CD4-positive, alpha-beta T cell (primary cell): ENCODE data around the gene WDR35. TPM values are rescaled to one million over a fixed set of nuclear protein-coding genes. Genes with fewer than 3 reads are reported as not detected.

Experiments used
- ATAC-seq: fragments of 200-7000 bp; cut with Tn5 transposase; one replicate; pipeline ENCODE4 v1.10.0; 2022; ENCODE audit warnings: mild to moderate bottlenecking; ENCODE audit not compliant: poor library complexity
- CTCF ChIA-PET: fragments of 350-600 bp; sonication (Branson Sonifier 250); formaldehyde crosslinking; loops from one replicate; lab custom pipeline; 2021; ENCODE audit warnings: antibody characterized with exemption, inconsistent platforms; lab: Charles Lee
- POLR2A ChIA-PET: fragments of 350-600 bp; sonication (Branson Sonifier 250); formaldehyde crosslinking; loops from one replicate; lab custom pipeline; 2021; ENCODE audit warnings: antibody characterized with exemption, inconsistent platforms; lab: Charles Lee
- DNase-seq, 14 experiments: peaks; one replicate each; pipeline ENCODE4 v3.0.0-alpha.2; 2013 to 2020; ENCODE audit warnings: mixed read lengths in 2 of 14
- H3K27ac ChIP-seq, 2 donors: one replicate each; pipeline versions ENCODE4 v1.5.1 to v1.7.0; 2013; ENCODE audit warnings: low read length in 2 of 2, low read depth in 1 of 2, mild to moderate bottlenecking in 1 of 2
- H3K27me3 ChIP-seq, 2 experiments: 1 replicate in 1 of 2; 2 replicates in 1 of 2; pipeline versions ENCODE4 v1.6.1 to v1.7.0; 2013; ENCODE audit warnings: low read length in 2 of 2, control low read depth in 1 of 2, mild to moderate bottlenecking in 1 of 2, moderate library complexity in 1 of 2; ENCODE audit not compliant: insufficient read depth in 2 of 2, control insufficient read depth in 1 of 2
- H3K36me3 ChIP-seq: one replicate; pipeline ENCODE4 v1.6.1; 2013; ENCODE audit warnings: low read length, control low read depth; ENCODE audit not compliant: insufficient read depth
- H3K4me1 ChIP-seq: one replicate; pipeline ENCODE4 v1.6.1; 2013; ENCODE audit warnings: low read length, control low read depth; ENCODE audit not compliant: insufficient read depth
- H3K4me3 ChIP-seq: one replicate; pipeline ENCODE4 v1.5.1; 2013; ENCODE audit warnings: mild to moderate bottlenecking, low read length, moderate library complexity
- H3K9me3 ChIP-seq, 2 experiments: 1 replicate in 1 of 2; 2 replicates in 1 of 2; pipeline versions ENCODE4 v1.6.1 to v1.7.0; 2013; ENCODE audit warnings: low read length in 2 of 2, mild to moderate bottlenecking in 2 of 2, control low read depth in 1 of 2, moderate library complexity in 1 of 2; ENCODE audit not compliant: control insufficient read depth in 1 of 2, insufficient read depth in 1 of 2
- H3K27ac Mint-ChIP-seq: one replicate; pipeline ENCODE4 v1.8.0; 2020; ENCODE audit warnings: mixed read lengths
- H3K27me3 Mint-ChIP-seq: one replicate; pipeline ENCODE4 v1.8.0; 2021; ENCODE audit warnings: mixed read lengths
- H3K36me3 Mint-ChIP-seq: one replicate; pipeline ENCODE4 v1.8.0; 2021; ENCODE audit warnings: low read depth, mixed read lengths
- H3K4me1 Mint-ChIP-seq: one replicate; pipeline ENCODE4 v1.8.0; 2021; ENCODE audit warnings: low read depth, mixed read lengths
- H3K4me3 Mint-ChIP-seq: one replicate; pipeline ENCODE4 v1.8.0; 2020; ENCODE audit warnings: mild to moderate bottlenecking, mixed read lengths
- H3K9me3 Mint-ChIP-seq: one replicate; pipeline ENCODE4 v1.8.0; 2020; ENCODE audit warnings: mixed read lengths
- intact Hi-C, 2 experiments: fragments of 100-400 bp; cut with DNase I in 1 of 2; cut with micrococcal nuclease in 1 of 2; formaldehyde crosslinking; loops; one replicate each; pipeline versions ENCODE4 v1.15.1 to v1.9.0; 2023 to 2025; cut with DNase I, micrococcal nuclease
- total RNA-seq, 174 experiments: library from RNA in 2 of 174; stranded (reverse) in 2 of 174; gene quantifications; one replicate each; pipeline ENCODE4 v1.2.3 and lab custom pipeline; 2021 to 2026
- TF ChIP-seq, protein P1 (sequence below): fragments of 200-600 bp; IDR thresholded peaks from one replicate; pipeline ENCODE4 v1.8.0; 2022; ENCODE audit warnings: antibody characterized with exemption, mild to moderate bottlenecking

The WDR35 gene
- total RNA-seq, 2 experiments from 2014 or later: 2.8 to 3.2 TPM

DNA sequence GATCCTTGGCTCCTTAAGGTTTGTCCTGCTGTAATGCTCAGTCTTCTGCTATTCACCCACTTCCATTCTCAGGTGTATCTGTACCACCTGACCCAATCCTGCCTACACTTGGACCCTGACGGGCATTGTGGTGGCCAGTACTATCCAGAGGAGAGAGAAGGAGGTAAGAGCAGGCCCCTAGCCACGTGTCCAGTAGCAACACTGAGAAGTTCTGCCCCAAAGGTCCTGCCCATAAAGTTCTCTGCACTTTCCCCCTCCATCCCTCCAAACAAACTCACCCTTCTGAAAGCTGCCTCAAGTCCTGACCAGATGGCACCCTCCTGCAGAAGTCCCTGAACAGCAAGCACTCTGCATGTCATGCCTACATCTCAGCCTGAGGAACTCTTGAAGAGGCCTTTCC lies 106.4 kb downstream of the WDR35 start:
- Histone ChIP-seq H3K27ac (no peak overlapping the region), H3K4me1 (no peaks in the 10 kb centered on the region), H3K4me3 (no peak overlapping the region), H3K9me3 (no peaks in the 10 kb centered on the region), H3K36me3 (peaks cover 3% of the 10 kb centered on the region), H3K27me3 (no peaks in the 10 kb centered on the region)
- ChIA-PET POLR2A (no interaction called here), CTCF (no interaction called here)
- H3K4me3 Mint-ChIP-seq: no peak overlapping the region
- no peaks in the 10 kb centered on the region for H3K9me3 Mint-ChIP-seq
- peak overlapping the region; percentile 12 for H3K27ac Mint-ChIP-seq
- H3K4me1 Mint-ChIP-seq: no peaks in the 10 kb centered on the region
- intact Hi-C loops: no loop called here
- peaks cover 7% of the 10 kb centered on the region for H3K36me3 Mint-ChIP-seq
- DNase-seq (no peak), ATAC-seq (no peak)
- H3K27me3 Mint-ChIP-seq: no peaks in the 10 kb centered on the region
- TF ChIP-seq, protein P1, sequence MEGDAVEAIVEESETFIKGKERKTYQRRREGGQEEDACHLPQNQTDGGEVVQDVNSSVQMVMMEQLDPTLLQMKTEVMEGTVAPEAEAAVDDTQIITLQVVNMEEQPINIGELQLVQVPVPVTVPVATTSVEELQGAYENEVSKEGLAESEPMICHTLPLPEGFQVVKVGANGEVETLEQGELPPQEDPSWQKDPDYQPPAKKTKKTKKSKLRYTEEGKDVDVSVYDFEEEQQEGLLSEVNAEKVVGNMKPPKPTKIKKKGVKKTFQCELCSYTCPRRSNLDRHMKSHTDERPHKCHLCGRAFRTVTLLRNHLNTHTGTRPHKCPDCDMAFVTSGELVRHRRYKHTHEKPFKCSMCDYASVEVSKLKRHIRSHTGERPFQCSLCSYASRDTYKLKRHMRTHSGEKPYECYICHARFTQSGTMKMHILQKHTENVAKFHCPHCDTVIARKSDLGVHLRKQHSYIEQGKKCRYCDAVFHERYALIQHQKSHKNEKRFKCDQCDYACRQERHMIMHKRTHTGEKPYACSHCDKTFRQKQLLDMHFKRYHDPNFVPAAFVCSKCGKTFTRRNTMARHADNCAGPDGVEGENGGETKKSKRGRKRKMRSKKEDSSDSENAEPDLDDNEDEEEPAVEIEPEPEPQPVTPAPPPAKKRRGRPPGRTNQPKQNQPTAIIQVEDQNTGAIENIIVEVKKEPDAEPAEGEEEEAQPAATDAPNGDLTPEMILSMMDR: no peak

DNA sequence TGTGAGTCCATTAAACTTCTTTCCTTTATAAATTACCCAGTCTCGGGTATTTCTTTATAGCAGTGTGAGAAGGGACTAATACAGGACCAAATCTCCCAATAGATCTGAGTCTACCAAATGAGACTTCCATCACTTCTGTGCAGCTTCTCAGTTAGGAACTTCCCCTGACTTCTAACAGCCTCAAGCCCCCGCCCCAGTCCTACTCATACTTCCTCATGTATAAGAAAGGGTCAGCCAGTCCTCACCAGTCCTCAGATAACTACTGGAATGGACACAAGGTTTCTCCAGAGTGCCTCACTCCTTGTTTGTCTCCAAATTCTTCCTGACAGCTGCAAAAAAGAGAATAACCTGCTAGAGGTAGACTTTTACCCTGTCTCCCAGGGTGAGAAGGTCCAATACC lies 107.6 kb downstream of the WDR35 start:
- no peak overlapping the region for H3K27ac ChIP-seq
- peaks cover 7% of the 10 kb centered on the region for H3K36me3 Mint-ChIP-seq
- ChIA-PET CTCF (no interaction called here), POLR2A (no interaction called here)
- no peak overlapping the region for H3K27ac Mint-ChIP-seq
- H3K9me3 Mint-ChIP-seq: no peaks in the 10 kb centered on the region
- ATAC-seq (no peak), DNase-seq (no peak)
- no peak overlapping the region for H3K4me3 ChIP-seq
- peaks cover 3% of the 10 kb centered on the region for H3K36me3 ChIP-seq
- H3K27me3 Mint-ChIP-seq: no peaks in the 10 kb centered on the region
- no peak overlapping the region for H3K4me3 Mint-ChIP-seq
- TF ChIP-seq, protein P1: no peak
- no peaks in the 10 kb centered on the region for H3K4me1 Mint-ChIP-seq
- intact Hi-C loops: no loop called here
- H3K27me3 ChIP-seq: no peaks in the 10 kb centered on the region
- no peaks in the 10 kb centered on the region for H3K9me3 ChIP-seq
- H3K4me1 ChIP-seq: no peaks in the 10 kb centered on the region

DNA sequence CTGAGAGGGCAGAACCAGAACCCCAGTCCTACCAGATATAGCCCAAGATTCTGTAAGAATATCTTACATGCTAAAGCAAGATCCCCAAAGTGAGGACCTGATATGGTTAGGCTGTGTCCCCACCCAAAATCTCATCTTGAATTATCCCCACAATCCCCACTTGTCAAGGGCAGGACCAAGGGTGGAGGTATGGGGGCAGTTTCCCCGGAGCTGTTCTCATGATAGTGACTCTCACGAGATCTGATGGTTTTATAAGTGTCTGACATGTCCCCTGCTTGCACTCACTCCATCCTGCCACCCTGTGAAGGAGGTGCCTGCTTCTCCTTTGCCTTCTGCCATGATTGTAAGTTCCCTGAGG lies 108.0 kb downstream of the WDR35 start:
- Mint-ChIP-seq H3K4me1 (no peaks in the 10 kb centered on the region), H3K36me3 (peaks cover 9% of the 10 kb centered on the region), H3K4me3 (no peak overlapping the region), H3K27me3 (no peaks in the 10 kb centered on the region), H3K9me3 (no peaks in the 10 kb centered on the region), H3K27ac (no peak overlapping the region)
- TF ChIP-seq, protein P1: no peak
- Histone ChIP-seq H3K4me1 (no peaks in the 10 kb centered on the region), H3K27me3 (no peaks in the 10 kb centered on the region), H3K4me3 (no peak overlapping the region), H3K9me3 (no peaks in the 10 kb centered on the region), H3K36me3 (peaks cover 3% of the 10 kb centered on the region), H3K27ac (no peak overlapping the region)
- ChIA-PET CTCF (no interaction called here), POLR2A (no interaction called here)
- no peak for ATAC-seq
- intact Hi-C loops: no loop called here
- DNase-seq: no peak
